Trophoblast cell (in vitro differentiated cells and primary cell): ENCODE results near the gene RIPOR2.

Experiments
- DNase-seq, 2 donors: peaks; one replicate each; pipeline ENCODE4 v3.0.0-alpha.2; 2016
- H2AFZ ChIP-seq: 2 replicates; pipeline ENCODE4 v1.6.1; 2013; ENCODE audit warnings: low read length, moderate library complexity, mild to moderate bottlenecking; ENCODE audit not compliant: insufficient read depth, poor library complexity
- H2AK5ac ChIP-seq: 2 replicates; pipeline ENCODE4 v1.6.1; 2013; ENCODE audit warnings: mild to moderate bottlenecking, low read length
- H2BK120ac ChIP-seq: 2 replicates; pipeline ENCODE4 v1.6.1; 2013; ENCODE audit warnings: low read length, mild to moderate bottlenecking, moderate library complexity; ENCODE audit not compliant: insufficient read depth, poor library complexity
- H2BK12ac ChIP-seq: 2 replicates; pipeline ENCODE4 v1.6.1; 2013; ENCODE audit warnings: mild to moderate bottlenecking, low read length, moderate library complexity
- H2BK5ac ChIP-seq: 2 replicates; pipeline ENCODE4 v1.6.1; 2013; ENCODE audit warnings: low read length, low read depth, moderate library complexity, mild to moderate bottlenecking; ENCODE audit not compliant: poor library complexity
- H3K14ac ChIP-seq: 2 replicates; pipeline ENCODE4 v1.6.1; 2013; ENCODE audit warnings: mild to moderate bottlenecking, low read length
- H3K18ac ChIP-seq: 2 replicates; pipeline ENCODE4 v1.6.1; 2013; ENCODE audit warnings: mild to moderate bottlenecking, low read length
- H3K23ac ChIP-seq: 2 replicates; pipeline ENCODE4 v1.6.1; 2013; ENCODE audit warnings: low read length
- H3K27ac ChIP-seq: 2 replicates; pipeline ENCODE4 v1.5.1; 2013; ENCODE audit warnings: low read depth, mild to moderate bottlenecking, inconsistent platforms, low read length, moderate library complexity
- H3K27me3 ChIP-seq: 2 replicates; pipeline ENCODE4 v1.6.1; 2013; ENCODE audit warnings: inconsistent platforms, mild to moderate bottlenecking, low read length, moderate library complexity; ENCODE audit not compliant: insufficient read depth
- H3K36me3 ChIP-seq, 2 experiments: 1 replicate in 1 of 2; 2 replicates in 1 of 2; pipeline ENCODE4 v1.6.1; 2013; ENCODE audit warnings: low read length in 2 of 2, mild to moderate bottlenecking in 2 of 2, moderate library complexity in 1 of 2; ENCODE audit not compliant: insufficient read depth in 2 of 2, control insufficient read depth in 1 of 2
- H3K4ac ChIP-seq: 2 replicates; pipeline ENCODE4 v1.6.1; 2013; ENCODE audit warnings: low read depth, mild to moderate bottlenecking, low read length, moderate library complexity
- H3K4me1 ChIP-seq, 2 experiments: 1 replicate in 1 of 2; 2 replicates in 1 of 2; pipeline ENCODE4 v1.6.1; 2013; ENCODE audit warnings: low read length in 2 of 2, mild to moderate bottlenecking in 2 of 2, moderate library complexity in 1 of 2; ENCODE audit not compliant: insufficient read depth in 2 of 2, control insufficient read depth in 1 of 2
- H3K4me2 ChIP-seq: 2 replicates; pipeline ENCODE4 v1.6.1; 2013; ENCODE audit warnings: inconsistent platforms, mild to moderate bottlenecking, low read length, moderate library complexity
- H3K4me3 ChIP-seq: 2 replicates; pipeline ENCODE4 v1.5.1; 2013; ENCODE audit warnings: mild to moderate bottlenecking, low read depth, low read length, inconsistent platforms
- H3K79me1 ChIP-seq: one replicate; pipeline ENCODE4 v1.6.1; 2013; ENCODE audit warnings: low read length
- H3K79me2 ChIP-seq: 2 replicates; pipeline ENCODE4 v1.6.1; 2013; ENCODE audit warnings: low read length, mild to moderate bottlenecking; ENCODE audit not compliant: control insufficient read depth, insufficient read depth, poor library complexity
- H3K9ac ChIP-seq: 2 replicates; pipeline ENCODE4 v1.6.1; 2013; ENCODE audit warnings: mild to moderate bottlenecking, low read length
- H3K9me3 ChIP-seq: 2 replicates; pipeline ENCODE4 v1.6.1; 2013; ENCODE audit warnings: low read depth, mild to moderate bottlenecking, control low read depth, inconsistent platforms, low read length; ENCODE audit not compliant: insufficient read depth
- H4K12ac ChIP-seq: 2 replicates; pipeline ENCODE4 v1.6.1; 2013; ENCODE audit warnings: low read depth, mild to moderate bottlenecking, low read length, moderate library complexity
- H4K8ac ChIP-seq: 2 replicates; pipeline ENCODE4 v1.6.1; 2013; ENCODE audit warnings: low read depth, mild to moderate bottlenecking, low read length, moderate library complexity
- H4K91ac ChIP-seq: one replicate; pipeline ENCODE4 v1.6.1; 2013; ENCODE audit warnings: low read depth, mild to moderate bottlenecking, low read length, moderate library complexity
- WGBS: extraction: QIAGEN DNeasy Blood & Tissue Kit; methylation state at CpG from one replicate; pipeline ENCODE4 v1.1.7; 2013; ENCODE audit warnings: missing lambda C conversion rate; ENCODE audit not compliant: insufficient read length, insufficient coverage; ENCODE audit errors: extremely low coverage; 5-methylcytosine and 5-hydroxymethylcytosine counted together

RIPOR2 gene

GRCh38 chr6:24891004-24891403, 44.8 kb downstream of the RIPOR2 start:
- WGBS = no CpG with 5 or more reads among the region's 3 CpGs
- H2BK12ac ChIP-seq = no peak overlapping the region
- no peak overlapping the region for H3K4ac ChIP-seq
- no peaks in the 10 kb centered on the region for H3K27me3 ChIP-seq
- H3K27ac ChIP-seq = no peak overlapping the region
- no peaks in the 10 kb centered on the region for H3K36me3 ChIP-seq
- no peaks in the 10 kb centered on the region for H3K9me3 ChIP-seq
- no peak overlapping the region for H2BK5ac ChIP-seq
- H3K18ac ChIP-seq = no peak overlapping the region
- no peaks in the 10 kb centered on the region for H3K79me1 ChIP-seq
- H3K4me3 ChIP-seq = no peak overlapping the region
- no peak overlapping the region for H3K9ac ChIP-seq
- H4K12ac ChIP-seq = no peak overlapping the region
- no peaks in the 10 kb centered on the region for H3K79me2 ChIP-seq
- H2AFZ ChIP-seq = no peak overlapping the region
- no peak for DNase-seq
- H2AK5ac ChIP-seq = no peak overlapping the region
- no peak overlapping the region for H3K4me2 ChIP-seq
- no peak overlapping the region for H3K23ac ChIP-seq
- no peak overlapping the region for H3K14ac ChIP-seq
- no peaks in the 10 kb centered on the region for H3K4me1 ChIP-seq
- H2BK120ac ChIP-seq = no peak overlapping the region
- H4K8ac ChIP-seq = no peak overlapping the region
- no peak overlapping the region for H4K91ac ChIP-seq

GRCh38 chr6:24890471-24890870, 45.3 kb downstream of the RIPOR2 start:
- no peak overlapping the region for H3K27ac ChIP-seq
- no CpG with 5 or more reads among the region's 1 CpG for WGBS

GRCh38 chr6:24888715-24889370, 46.9 kb downstream of the RIPOR2 start:
- no peaks in the 10 kb centered on the region for H3K9me3 ChIP-seq
- no CpG with 5 or more reads among the region's 5 CpGs for WGBS
- H3K18ac ChIP-seq = no peak overlapping the region
- H2BK12ac ChIP-seq = no peak overlapping the region
- H3K79me2 ChIP-seq = no peaks in the 10 kb centered on the region
- H3K4me2 ChIP-seq = no peak overlapping the region
- no peak overlapping the region for H2AK5ac ChIP-seq
- H3K27me3 ChIP-seq = no peaks in the 10 kb centered on the region
- H4K8ac ChIP-seq = no peak overlapping the region
- DNase-seq = no peak
- H3K4ac ChIP-seq = no peak overlapping the region
- H3K27ac ChIP-seq = no peak overlapping the region
- no peaks in the 10 kb centered on the region for H3K79me1 ChIP-seq
- no peak overlapping the region for H4K12ac ChIP-seq
- no peaks in the 10 kb centered on the region for H3K36me3 ChIP-seq
- H3K9ac ChIP-seq = no peak overlapping the region
- H2AFZ ChIP-seq = no peak overlapping the region
- H2BK5ac ChIP-seq = no peak overlapping the region
- no peak overlapping the region for H2BK120ac ChIP-seq
- no peak overlapping the region for H4K91ac ChIP-seq
- H3K4me1 ChIP-seq = no peaks in the 10 kb centered on the region
- H3K14ac ChIP-seq = no peak overlapping the region
- no peak overlapping the region for H3K23ac ChIP-seq
- H3K4me3 ChIP-seq = no peak overlapping the region

More at GRCh38 chr6:24890471-24890870, 45.3 kb downstream of the RIPOR2 start:
- Histone ChIP-seq H3K23ac (no peak overlapping the region), H3K4me3 (no peak overlapping the region), H3K4me1 (no peaks in the 10 kb centered on the region), H2BK120ac (no peak overlapping the region), H4K12ac (no peak overlapping the region), H3K4me2 (no peak overlapping the region), H3K27me3 (no peaks in the 10 kb centered on the region), H4K8ac (no peak overlapping the region), H3K4ac (no peak overlapping the region), H3K79me2 (no peaks in the 10 kb centered on the region), H2AFZ (no peak overlapping the region), H3K9me3 (no peaks in the 10 kb centered on the region), H3K36me3 (no peaks in the 10 kb centered on the region), H2BK5ac (no peak overlapping the region), H3K18ac (no peak overlapping the region), H3K79me1 (no peaks in the 10 kb centered on the region), H3K14ac (no peak overlapping the region), H4K91ac (no peak overlapping the region), H3K9ac (no peak overlapping the region), H2AK5ac (no peak overlapping the region), H2BK12ac (no peak overlapping the region)
- DNase-seq = no peak

GRCh38 chr6:24887545-24888140, 48.1 kb downstream of the RIPOR2 start:
- H2BK5ac ChIP-seq = no peak overlapping the region
- no peaks in the 10 kb centered on the region for H3K79me2 ChIP-seq
- H2AK5ac ChIP-seq = no peak overlapping the region
- H2BK12ac ChIP-seq = no peak overlapping the region
- H4K8ac ChIP-seq = no peak overlapping the region
- H3K4me1 ChIP-seq = peaks cover 3% of the 10 kb centered on the region in 2 experiments
- no peak overlapping the region for H3K27ac ChIP-seq
- no peaks in the 10 kb centered on the region for H3K36me3 ChIP-seq
- no peak overlapping the region for H3K4ac ChIP-seq
- no peak overlapping the region for H3K4me2 ChIP-seq
- no peak overlapping the region for H3K4me3 ChIP-seq
- H3K14ac ChIP-seq = no peak overlapping the region
- peaks cover 3% of the 10 kb centered on the region for H3K79me1 ChIP-seq
- H4K12ac ChIP-seq = no peak overlapping the region
- no peak for DNase-seq
- H2AFZ ChIP-seq = no peak overlapping the region
- no CpG with 5 or more reads among the region's 3 CpGs for WGBS
- no peaks in the 10 kb centered on the region for H3K9me3 ChIP-seq
- no peak overlapping the region for H3K23ac ChIP-seq
- H3K9ac ChIP-seq = no peak overlapping the region
- no peak overlapping the region for H3K18ac ChIP-seq
- no peak overlapping the region for H4K91ac ChIP-seq
- no peak overlapping the region for H2BK120ac ChIP-seq
- H3K27me3 ChIP-seq = no peaks in the 10 kb centered on the region
